Measurements from ENCODE around the gene NHERF2. TPM values are rescaled to one million over a fixed set of nuclear protein-coding genes. Genes with fewer than 3 reads are reported as not detected.
A peak's percentile ranks its signal among the peaks of the same experiment; 100 is the strongest.

NHERF2 gene
- total and polyA plus RNA-seq, 9 of the 15 experiments (the other 6 are each of a cell fraction or from before 2014, with no cell fraction given) = 0.15 to 42.0 (median 12.5) TPM

DNA sequence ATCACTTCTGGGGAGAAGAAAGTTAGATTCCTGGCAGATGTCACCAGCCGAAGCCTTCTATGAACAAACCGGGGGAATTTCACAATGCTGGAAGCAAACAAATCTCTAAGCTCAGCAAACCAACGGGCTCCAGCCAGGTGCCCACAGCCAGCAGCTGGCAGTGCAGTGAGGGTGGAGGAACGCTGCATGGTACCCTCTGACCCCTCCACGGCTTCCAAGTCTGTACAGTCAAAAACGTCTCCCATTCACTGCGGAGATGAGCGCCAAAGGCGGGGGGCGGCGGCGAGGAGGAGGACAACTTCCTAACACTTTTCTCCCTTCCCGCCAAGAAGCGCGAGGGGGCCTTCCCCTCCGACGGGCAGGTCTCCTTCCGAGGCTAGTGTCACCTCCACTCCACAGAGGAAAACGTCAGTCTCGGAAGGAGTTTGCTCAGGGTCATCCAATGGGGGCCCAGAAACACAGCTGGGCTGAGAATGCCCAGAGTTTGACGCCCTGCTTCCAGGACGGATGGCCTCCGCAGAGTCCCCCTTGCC, 18.0 kb upstream of the NHERF2 start (continued):
- TF ChIP-seq FOXP1 (CRISPR knock-in tag; IDR thresholded peaks at IDR 0.05) = no peak
- TF ChIP-seq, protein P1, sequence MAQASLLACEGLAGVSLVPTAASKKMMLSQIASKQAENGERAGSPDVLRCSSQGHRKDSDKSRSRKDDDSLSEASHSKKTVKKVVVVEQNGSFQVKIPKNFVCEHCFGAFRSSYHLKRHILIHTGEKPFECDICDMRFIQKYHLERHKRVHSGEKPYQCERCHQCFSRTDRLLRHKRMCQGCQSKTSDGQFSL (CRISPR knock-in tag; IDR thresholded peaks at IDR 0.05) = no peak
- TF ChIP-seq, protein P1 (tag; IDR thresholded peaks at IDR 0.05) = no peak
- TF ChIP-seq RNF2 (IDR thresholded peaks at IDR 0.05) = peak; percentile 35; the same call in 1 of the 2 replicates
- TF ChIP-seq RB1 (IDR thresholded peaks at IDR 0.05; ENCODE audit: low read depth) = peak; percentile 59; the same call in 1 of the 2 replicates
- TF ChIP-seq ZNF224 (CRISPR knock-in tag; IDR thresholded peaks at IDR 0.05) = peak; percentile 19; the same call in 1 of the 2 replicates
- no peak for TF ChIP-seq ZNF282 (CRISPR knock-in tag; IDR thresholded peaks at IDR 0.05)
- 0 out of 2 replicates have a peak, but pooled peaks have one; percentile 50 for TF ChIP-seq ZNF431 (CRISPR knock-in tag; IDR thresholded peaks at IDR 0.05)

DNA sequence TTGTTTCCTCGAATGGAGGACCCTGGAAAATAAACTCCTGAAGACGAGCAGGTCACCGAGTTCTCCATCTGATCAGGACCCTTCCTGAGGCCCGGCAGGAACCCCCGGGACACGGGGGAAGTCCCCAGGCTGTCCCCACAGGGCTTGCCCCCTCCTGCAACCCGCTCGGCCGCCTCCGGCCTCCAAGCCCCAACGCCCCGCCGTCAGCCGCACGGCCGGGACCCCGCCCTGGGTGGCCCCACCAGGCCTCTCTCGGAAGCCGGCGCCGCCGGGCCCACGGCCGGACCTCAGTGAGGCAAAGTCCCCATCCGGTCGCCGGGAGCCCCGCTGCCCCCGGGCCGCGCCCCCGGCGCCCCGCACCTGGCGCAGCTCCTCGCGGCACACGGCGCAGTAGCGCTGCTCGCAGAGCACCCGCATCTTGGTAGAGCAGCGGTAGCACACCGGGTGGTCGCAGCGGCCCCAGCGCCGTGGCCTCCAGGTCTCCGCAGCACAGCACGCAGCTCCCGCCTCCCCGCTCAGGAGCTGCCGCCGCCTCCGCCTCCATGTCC, 17.5 kb upstream of the NHERF2 start:
- no peaks in the 10 kb centered on the region for H3K9me3 ChIP-seq (replicated peaks; ENCODE audit: control insufficient read depth, insufficient read depth, low read depth, low read length)
- H3K27me3 ChIP-seq (ENCODE audit: control insufficient read depth in 2 of 2, insufficient read depth in 2 of 2, low read length in 2 of 2) = no peaks in the 10 kb centered on the region
- in situ Hi-C loops (cut with MboI) (no loop called here), intact Hi-C loops (cut with micrococcal nuclease) (loop anchor here (2.0 kb wide), 1 partner anchor 16 kb away; no protein-coding TSS in a partner anchor)
- H4K20me1 ChIP-seq (replicated peaks; ENCODE audit: control insufficient read depth, insufficient read depth, low read length) = peaks cover 37% of the 10 kb centered on the region
- H3K27ac ChIP-seq (ENCODE audit: extremely low read depth, low read depth, low read length) = peak overlapping the region; percentile 89
- H3K4me2 ChIP-seq (ENCODE audit: insufficient read depth, low read length) = peak overlapping the region; percentile 93
- DNase-seq (ENCODE audit: extremely low read depth in 1 of 4, low spot score in 3 of 4) (peak in 3 of 4 experiments; percentile 47 to 76 (median 75)), ATAC-seq (peak; percentile 32), FAIRE-seq (no peak)
- WGBS (ENCODE audit: insufficient coverage, low coverage, missing lambda C conversion rate) = 0% methylated on average over 32 of the region's 55 CpGs
- peak overlapping the region; percentile 99 for H3K4me3 ChIP-seq
- H3K9me1 ChIP-seq (ENCODE audit: control insufficient read depth, insufficient read depth, low read length) = peaks cover 19% of the 10 kb centered on the region
- peak overlapping the region; percentile 28; the same call in 1 of the 2 replicates for H2AFZ ChIP-seq (ENCODE audit: low read depth, low read length)
- peaks cover 66% of the 10 kb centered on the region for H3K79me2 ChIP-seq (ENCODE audit: control insufficient read depth, insufficient read depth, low read length)
- peak overlapping the region; percentile 91 to 99 for H3K9ac ChIP-seq (ENCODE audit: insufficient read depth in 1 of 2, low read depth in 2 of 2, low read length in 2 of 2)
- POLR2A ChIA-PET = interaction anchor here (1.0 to 2.6 kb wide), 3 partner anchors 12 to 146 kb away, joined by 7 to 13 read pairs (median 7); partner anchors contain the start of genes RPS2 and TRAF7
- peaks cover 23 to 67% of the 10 kb centered on the region in 2 experiments for H3K4me1 ChIP-seq (replicated peaks in 1 of 2; ENCODE audit: control insufficient read depth in 2 of 2, insufficient read depth in 2 of 2, low read length in 2 of 2)
- no TSS peak for BruUV-seq (replicated peaks)
- H3K36me3 ChIP-seq (ENCODE audit: control insufficient read depth, insufficient read depth, low read length) = peaks cover 41% of the 10 kb centered on the region; the same call in 2 of the 3 replicates
- CTCF ChIA-PET (ENCODE audit: low intra/inter-chr PET ratio) = no interaction called here
- no peak for TF ChIP-seq ZBED1 (IDR thresholded peaks at IDR 0.05)
- no peak for TF ChIP-seq MCM3 (IDR thresholded peaks at IDR 0.05)
- TF ChIP-seq, protein P2, sequence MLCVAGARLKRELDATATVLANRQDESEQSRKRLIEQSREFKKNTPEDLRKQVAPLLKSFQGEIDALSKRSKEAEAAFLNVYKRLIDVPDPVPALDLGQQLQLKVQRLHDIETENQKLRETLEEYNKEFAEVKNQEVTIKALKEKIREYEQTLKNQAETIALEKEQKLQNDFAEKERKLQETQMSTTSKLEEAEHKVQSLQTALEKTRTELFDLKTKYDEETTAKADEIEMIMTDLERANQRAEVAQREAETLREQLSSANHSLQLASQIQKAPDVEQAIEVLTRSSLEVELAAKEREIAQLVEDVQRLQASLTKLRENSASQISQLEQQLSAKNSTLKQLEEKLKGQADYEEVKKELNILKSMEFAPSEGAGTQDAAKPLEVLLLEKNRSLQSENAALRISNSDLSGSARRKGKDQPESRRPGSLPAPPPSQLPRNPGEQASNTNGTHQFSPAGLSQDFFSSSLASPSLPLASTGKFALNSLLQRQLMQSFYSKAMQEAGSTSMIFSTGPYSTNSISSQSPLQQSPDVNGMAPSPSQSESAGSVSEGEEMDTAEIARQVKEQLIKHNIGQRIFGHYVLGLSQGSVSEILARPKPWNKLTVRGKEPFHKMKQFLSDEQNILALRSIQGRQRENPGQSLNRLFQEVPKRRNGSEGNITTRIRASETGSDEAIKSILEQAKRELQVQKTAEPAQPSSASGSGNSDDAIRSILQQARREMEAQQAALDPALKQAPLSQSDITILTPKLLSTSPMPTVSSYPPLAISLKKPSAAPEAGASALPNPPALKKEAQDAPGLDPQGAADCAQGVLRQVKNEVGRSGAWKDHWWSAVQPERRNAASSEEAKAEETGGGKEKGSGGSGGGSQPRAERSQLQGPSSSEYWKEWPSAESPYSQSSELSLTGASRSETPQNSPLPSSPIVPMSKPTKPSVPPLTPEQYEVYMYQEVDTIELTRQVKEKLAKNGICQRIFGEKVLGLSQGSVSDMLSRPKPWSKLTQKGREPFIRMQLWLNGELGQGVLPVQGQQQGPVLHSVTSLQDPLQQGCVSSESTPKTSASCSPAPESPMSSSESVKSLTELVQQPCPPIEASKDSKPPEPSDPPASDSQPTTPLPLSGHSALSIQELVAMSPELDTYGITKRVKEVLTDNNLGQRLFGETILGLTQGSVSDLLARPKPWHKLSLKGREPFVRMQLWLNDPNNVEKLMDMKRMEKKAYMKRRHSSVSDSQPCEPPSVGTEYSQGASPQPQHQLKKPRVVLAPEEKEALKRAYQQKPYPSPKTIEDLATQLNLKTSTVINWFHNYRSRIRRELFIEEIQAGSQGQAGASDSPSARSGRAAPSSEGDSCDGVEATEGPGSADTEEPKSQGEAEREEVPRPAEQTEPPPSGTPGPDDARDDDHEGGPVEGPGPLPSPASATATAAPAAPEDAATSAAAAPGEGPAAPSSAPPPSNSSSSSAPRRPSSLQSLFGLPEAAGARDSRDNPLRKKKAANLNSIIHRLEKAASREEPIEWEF (CRISPR knock-in tag; IDR thresholded peaks at IDR 0.05) = no peak
- no peak for TF ChIP-seq POLR2B (IDR thresholded peaks at IDR 0.05; ENCODE audit: low read depth, partially characterized antibody)

Measured in K562 (cell line).